HL-60 (cell line): Measurements from ENCODE around the gene DLX4.

ENCODE experiments used
- CTCF ChIP-seq: IDR thresholded peaks from one replicate; pipeline ENCODE4 v1.5.1; 2011; ENCODE audit warnings: low read length, control low read depth, inconsistent platforms; ENCODE audit not compliant: insufficient read depth
- GABPA ChIP-seq: IDR thresholded peaks from 2 replicates; pipeline ENCODE4 v1.6.1; 2012; ENCODE audit warnings: low read depth
- POLR2AphosphoS5 ChIP-seq: IDR thresholded peaks from 2 replicates; pipeline ENCODE4 v1.6.1; 2012; ENCODE audit warnings: low read depth
- REST ChIP-seq: IDR thresholded peaks from 2 replicates; pipeline ENCODE4 v1.6.1; 2012; ENCODE audit warnings: low read depth; ENCODE audit not compliant: insufficient replicate concordance
- SPI1 ChIP-seq: IDR thresholded peaks from 2 replicates; pipeline ENCODE4 v1.6.1; 2012; ENCODE audit warnings: low read depth, mild to moderate bottlenecking, borderline replicate concordance

- TF ChIP-seq CTCF (no peak), POLR2AphosphoS5 (no peak), REST (no peak), GABPA (no peak), SPI1 (no peak)
Observed at GRCh38 chr17:50023520-50023919, 54.5 kb downstream of the DLX4 start.
